Ramos (cell line): ENCODE measurements around the gene ARL5C.
"Not testable (repeated sequence)": the region's sequence is repeated elsewhere in the genome, so short reads cannot be mapped to it uniquely, and the experiment has no call there.

Source experiments
- in situ Hi-C: fragments of 300-500 bp; cut with MboI; formaldehyde crosslinking; loops from one replicate; pipeline ENCODE4 v1.14.3; 2022; ENCODE audit warnings: low sequenced_read_pairs; ENCODE audit not compliant: unreplicated experiment

ARL5C gene

DNA sequence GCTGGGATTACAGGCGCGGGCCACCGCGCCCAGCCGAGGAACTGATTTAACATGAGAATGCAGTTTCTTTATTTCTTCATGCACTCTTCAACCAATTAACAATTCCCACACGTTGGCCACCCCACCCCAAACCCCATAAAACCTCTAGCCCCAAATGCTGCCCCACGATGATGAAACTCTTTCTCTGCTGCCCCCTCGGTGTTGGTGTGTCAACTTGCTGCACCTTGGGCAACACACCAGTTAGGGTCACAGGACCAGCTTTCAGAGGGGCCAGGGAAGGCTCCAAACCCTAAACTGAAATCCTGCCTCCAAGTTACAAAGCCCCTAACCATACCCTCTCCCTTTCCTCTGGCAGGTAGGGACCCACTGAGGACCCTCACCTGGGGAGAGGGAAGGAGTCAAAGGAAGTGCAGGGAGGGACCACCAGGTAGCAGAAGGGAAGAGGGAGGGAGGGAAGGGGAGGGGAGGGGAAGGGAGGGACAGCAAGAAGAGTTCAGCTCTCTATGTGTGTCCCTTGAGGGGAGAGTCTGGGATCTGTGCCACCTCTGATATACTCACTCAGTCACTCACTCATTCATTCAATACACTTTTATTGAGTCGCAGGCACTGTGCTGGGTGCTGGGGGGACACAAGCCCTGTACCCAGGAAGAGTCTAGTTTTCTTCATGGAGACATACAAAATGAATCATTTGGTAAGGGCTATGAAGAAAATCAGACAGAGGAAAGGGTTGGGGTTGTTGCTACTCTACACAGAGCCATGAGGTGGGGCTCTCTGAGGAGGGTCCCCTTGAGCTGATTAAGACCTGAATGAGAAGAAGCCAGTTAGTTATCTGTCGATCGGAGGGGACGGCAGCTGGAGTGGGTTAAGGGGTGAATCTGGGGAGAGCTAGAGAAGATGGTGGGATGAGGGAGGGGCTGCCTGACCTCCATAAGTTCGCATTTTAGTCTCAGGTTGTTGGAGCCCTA lies 18.5 kb downstream of the ARL5C start:
- in situ Hi-C loops: no loop called here

DNA sequence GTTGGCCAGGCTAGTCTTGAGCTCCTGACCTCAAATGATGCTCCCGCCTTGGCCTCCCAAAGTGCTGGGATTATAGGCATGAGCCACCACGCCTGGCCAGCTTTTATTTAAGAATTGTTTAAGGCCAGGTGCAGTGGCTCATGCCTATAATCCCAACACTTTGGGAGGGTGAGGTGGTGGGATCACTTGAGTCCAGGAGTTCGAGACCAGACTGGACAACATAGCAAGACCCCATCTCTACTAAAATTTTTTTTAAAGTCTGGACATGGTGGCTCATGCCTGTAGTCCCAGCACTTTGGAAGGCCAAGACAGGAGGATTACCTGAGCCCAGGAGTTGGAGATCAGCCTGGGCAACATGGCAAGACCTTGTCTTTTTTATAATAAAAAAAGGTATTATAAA lies 19.7 kb downstream of the ARL5C start:
- in situ Hi-C loops: no loop called here

DNA sequence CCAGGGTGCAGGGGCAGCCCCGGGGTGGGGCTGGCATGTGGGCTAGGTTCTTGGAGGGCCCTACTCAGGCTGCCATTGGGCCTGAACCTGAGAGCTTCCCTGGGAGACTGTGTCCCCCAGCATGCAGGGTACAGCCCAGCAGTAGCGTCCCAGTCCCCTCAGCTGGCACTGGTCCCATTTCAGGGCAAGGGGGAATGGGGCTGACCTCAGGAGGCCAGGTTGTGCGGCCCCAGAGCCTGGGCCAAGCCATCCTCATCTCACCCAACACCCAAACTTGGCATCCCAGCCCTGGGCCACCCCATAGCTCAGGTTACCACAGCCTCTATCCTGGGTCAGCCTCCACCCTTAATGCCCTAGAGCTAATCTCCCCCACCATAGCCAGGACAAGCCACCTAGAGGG lies 20.8 kb downstream of the ARL5C start:
- in situ Hi-C loops: no loop called here

DNA sequence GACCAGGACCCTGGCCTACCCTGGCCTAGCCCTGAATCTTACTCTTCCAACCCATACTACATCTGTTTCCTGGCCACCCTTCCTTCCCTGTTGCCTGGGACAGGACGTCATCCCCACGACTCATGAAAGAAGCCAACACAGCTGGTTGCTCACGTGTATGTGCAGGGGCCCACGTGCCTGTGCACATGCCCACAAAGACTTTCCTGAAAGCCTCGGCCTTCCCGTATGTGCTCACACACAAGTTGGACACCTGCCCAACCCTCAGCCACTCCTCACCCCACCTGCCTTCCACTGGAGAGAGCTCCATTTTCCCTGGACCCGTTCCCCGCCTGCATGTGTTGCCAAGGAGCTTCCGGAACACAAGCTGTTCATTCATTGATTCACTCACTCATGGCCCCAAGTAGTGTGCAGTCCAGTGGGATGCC lies 21.5 kb downstream of the ARL5C start:
- in situ Hi-C loops: loop anchor here (5.0 kb wide), 1 partner anchor 67 kb away; no protein-coding TSS in a partner anchor

DNA sequence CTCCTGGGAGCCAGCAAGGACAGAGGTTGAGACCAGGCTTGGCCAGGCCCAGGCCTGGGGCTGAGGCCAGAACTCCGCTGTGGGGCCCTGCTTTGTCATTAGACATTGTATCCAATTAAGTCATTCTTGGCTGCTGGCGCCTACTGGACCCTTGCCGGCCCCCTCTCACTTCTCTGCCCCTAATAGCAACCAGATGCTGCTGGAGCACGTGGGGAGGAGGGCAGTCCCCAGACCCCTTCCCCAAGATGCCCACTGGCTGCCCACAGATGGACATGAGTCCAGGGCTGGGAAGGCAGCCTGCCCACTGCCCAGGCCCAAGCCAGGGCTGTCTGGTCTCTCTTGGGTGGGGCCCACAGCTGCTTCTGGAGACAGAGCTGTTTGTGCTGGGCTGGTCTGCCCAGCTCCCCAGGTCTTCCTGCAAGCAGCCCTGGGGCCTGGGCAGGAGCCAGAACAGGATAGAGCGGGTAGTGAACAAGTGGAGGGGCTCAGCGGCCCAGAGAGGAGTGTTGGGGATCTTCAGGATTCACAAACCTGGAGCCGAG lies 22.3 kb downstream of the ARL5C start:
- in situ Hi-C loops: loop anchor here (5.0 kb wide), 1 partner anchor 66 kb away; no protein-coding TSS in a partner anchor

DNA sequence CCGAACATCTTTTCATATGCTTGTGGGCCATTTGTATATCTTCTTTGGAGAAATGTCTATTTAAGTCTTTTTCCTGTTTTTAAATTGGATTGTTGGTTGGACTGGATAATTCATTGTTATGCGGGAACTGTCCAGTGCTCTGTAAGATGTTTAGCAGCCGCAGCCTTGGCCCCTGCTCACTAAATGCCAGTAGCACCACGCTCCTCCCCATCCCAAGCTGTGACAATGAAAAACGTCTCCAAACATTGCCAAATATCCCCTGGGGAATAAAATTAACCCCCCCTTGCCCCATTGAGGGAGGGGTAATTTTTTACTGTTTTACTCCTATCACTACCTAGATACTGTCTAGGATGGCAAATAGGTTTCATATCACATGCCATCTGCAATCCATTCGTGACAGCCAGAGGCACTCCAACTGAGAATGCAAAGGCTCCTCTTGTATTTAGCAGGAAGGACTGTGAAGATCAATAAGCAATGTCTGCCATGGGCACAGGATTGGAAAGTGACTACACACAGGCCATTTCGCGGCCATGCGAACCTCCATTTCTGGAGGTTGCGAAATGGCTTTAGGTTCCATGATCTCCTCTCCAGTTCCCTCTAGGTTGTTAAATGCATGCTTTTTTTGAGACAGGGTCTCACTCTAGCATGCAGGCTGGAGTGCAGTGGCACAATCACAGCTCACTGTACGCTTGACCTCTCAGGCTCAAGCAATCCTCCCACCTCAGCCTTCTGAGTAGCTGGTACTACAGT lies 23.9 kb downstream of the ARL5C start:
- in situ Hi-C loops: loop anchor here (5.0 kb wide), 1 partner anchor 65 kb away; no protein-coding TSS in a partner anchor

DNA sequence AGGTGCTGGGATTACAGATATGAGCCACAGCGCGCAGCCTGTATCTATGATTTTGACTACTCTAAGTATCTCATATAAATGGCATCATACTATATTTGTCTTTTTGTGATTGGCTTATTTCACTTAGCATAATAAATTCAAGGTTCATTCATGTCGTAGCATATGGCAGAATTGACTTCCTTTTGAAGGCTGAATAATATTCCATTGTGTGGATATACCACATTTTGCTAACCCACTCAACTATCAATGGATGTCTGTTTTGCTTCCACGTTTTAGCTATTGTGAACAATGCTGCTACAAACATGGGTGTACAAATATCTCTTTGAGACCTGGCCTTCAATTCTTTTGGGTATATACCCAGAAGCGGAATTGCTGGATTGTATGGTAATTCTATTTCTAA lies 24.7 kb downstream of the ARL5C start:
- in situ Hi-C loops: loop anchor here (5.0 kb wide), 1 partner anchor 64 kb away; no protein-coding TSS in a partner anchor

DNA sequence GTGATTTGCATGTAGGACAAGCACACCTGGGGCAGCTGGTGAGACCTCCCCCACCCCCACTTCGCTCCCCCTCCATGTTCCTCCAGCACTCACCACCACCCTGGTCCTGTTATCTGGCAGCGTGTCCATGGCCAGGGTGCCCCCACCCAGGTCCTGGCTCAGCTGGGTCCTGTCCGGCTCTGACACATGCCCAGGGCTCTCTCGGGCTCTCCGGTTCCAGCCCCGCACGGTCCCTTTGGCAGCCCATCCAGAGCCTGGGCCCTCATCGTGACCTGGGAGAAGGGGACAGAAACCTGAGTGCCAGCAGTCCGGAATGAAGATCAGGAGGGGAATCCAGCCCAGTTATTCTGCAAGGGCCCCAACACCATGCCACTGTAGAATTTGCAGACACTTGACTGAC lies 26.4 kb downstream of the ARL5C start:
- in situ Hi-C loops: no loop called here

DNA sequence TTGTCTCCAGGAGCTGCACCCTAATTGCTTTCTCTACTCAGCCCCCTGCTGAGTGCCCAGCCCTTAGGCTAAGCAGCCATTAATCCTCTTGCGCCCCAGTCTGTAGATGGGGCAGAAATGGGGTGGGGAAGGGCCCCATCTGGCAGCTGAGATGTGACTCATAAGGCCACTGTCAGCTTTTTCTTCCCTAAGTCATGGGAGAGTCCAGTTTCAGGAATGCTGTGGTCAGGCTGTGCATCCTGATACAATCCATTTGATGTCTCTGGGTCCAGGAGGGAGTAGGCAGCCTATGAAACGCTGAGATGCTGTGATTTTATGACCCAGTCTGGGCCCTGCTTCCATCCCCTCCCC lies 26.8 kb downstream of the ARL5C start:
- in situ Hi-C loops: no loop called here

DNA sequence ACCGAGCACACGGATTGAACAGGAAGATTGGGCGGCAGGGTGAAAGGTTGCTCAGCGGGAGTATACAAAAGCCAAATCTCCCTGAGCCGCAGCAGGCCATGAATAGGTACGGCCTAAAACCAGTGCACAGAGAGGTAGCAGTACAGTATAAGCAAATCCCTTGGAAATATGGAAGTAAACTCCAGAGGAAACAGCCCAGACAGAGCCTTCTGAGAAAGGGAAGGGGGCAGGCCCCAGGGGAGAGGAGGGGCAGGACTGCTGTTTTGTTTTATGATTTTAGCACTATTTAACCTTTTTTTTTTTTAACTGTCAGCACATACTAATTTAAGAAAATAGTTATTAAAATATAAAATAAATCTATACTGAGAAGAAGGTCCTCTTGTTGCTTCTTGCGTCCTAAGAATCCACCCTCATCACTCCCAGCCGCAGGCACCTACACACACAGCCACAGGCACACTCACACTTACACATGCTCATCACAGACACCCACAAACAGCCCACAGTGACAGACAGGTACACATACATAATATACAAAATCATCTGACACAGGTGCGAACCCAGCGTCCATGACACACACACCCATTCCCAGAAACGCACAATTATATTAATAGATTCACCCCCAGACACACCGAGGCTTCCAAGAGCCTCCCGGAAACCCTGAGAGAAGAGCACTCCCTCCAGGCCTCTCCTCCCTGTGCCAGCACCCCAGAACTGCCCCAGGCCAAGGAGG lies 27.4 kb downstream of the ARL5C start:
- in situ Hi-C loops: no loop called here

DNA sequence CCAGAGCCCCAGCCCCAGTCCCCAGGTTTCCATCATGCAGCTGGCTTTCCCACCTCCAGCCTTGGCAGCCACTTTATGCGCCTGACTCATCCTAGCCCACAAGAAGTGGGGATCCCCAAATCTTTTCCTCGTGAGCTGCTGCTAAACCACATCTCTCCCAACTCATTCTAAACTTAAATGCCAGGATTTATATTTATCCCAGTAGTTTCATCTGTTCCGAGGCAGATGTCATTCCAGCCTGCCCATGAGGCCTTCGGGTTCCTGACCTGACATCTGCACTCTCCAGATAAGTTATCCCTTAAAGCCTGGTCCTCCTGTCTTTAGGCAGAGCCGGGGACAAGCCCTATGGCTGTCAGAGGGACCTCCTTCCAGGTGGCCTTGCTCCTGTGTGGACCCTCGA lies 31.1 kb downstream of the ARL5C start:
- in situ Hi-C loops: no loop called here

DNA sequence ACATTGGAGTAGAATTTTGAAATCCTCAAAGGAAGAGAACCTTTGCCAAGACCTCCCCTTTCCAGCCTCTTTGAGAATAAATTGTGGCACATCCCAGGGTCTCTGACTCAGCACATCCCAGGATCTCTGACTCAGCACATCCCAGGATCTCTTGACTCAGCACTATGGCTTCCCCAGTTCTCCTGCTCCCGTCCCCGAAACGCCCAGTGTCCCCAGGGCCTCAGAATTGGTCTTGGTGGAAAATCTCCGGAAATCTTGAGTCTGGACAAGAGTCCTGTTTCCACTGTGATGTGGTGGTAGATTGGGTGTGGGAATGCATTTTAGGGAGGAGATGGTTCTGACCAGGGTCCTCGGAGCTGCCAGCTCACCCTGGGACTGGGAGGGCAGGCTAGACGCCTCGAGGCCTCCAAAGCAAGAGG lies 33.8 kb downstream of the ARL5C start:
- in situ Hi-C loops: no loop called here

DNA sequence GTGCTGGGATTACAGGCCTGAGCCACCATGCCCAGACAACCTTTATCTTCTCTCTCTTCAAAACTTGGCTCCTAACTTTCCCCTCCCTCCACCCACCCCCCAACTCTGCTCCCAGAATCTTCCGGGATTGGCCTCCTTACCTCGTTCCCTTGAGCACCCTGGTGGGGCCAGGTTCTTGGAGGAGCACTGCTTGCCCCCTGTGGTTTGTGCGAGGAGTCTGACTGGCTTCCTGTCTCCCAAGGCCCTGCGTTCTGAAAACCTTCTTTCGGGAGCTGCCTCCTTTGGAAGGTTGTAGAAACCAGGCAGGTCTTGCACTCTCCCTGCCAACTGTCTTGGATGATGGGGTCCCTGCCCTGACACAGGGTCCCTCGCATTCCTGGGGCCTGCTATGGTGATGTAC lies 34.3 kb downstream of the ARL5C start:
- in situ Hi-C loops: no loop called here

DNA sequence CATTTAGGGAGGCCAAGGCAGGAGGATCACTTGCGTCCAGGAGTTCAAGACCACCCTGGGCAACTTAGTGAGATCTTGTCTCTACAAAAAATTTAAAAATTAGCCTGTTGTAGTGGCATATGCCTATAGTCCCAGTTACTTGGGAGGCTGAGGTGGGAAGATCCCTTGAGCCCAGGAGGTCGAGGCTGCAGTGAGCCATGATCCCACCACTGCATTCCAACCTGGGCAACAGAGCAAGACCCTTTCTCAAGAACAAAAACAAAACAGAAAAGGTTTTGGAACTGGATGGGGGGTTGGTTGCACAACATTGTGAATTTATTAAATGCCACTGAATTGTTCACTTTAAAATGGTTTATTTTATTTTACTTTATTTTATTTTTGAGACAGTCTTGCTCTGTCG lies 35.8 kb downstream of the ARL5C start:
- in situ Hi-C loops: no loop called here

DNA sequence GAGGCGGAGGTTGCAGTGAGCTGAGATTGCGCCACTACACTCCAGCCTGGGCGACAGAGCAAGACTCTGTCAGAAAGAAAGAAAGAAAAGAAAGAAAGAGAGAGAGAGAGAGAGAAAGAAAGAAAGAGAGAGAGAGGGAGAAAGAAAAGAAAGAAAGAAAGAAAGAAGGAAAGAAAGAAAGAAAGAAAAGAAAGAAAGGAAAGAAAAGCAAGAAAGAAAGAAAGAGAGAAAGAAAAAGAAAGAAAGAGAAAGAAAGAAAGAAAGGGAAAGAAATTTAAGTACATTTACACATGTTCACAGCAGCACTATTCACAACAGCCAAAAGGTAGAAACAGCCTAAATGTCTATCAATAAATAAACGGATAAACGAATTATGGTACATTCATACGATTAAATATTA lies 36.4 kb downstream of the ARL5C start:
- in situ Hi-C loops: not testable (repeated sequence)

DNA sequence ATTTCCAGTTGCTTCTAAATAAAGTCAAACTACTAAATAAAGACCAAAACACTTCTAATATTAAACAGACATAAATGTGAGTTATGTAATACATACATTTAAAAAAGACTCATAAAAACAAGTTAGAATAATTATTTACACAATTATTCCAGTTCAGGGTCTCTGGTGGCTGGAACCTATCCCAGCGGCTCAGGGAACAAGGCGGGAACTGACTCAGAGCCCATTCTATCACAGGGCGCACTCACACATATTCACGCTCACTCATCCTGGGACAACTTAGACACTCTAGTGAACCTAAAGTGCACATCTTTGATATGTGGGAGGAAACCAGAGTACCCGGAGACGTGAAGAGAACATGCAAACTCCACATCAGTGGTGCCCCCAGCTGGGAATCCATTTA lies 39.5 kb downstream of the ARL5C start:
- in situ Hi-C loops: no loop called here

DNA sequence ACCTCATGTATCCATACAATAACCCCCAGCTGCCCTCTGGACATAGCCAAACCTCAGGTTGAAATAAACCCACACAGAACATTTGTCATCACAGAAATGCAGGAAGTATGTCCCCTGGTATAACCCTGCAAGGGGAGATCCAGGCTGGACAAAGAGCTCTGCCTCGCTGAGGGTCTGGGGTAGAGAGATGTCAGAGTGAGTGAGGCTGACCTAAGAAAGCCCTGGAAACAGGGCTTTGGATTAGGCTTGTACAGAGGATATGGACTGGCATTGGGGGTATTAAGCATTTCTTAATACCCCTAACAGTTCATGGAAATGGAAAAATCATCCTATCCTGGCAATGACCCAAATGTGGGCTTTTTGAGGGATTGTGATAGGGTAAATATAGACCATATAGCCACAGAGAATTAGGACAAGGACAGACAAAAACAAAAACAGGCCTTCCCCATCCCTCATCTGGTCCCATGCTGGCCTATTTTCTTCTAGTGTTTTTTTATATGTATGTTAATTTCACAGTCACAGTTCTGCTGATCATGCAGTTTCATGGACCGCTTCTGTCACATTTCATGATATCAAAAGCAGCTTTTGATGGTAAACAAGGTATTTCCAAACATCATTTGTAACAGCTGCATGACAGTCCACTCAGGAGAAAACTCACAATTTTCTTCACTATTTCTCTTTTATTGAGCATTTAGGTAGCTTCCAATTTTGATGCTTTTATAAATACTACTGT lies 40.7 kb downstream of the ARL5C start:
- in situ Hi-C loops: no loop called here

DNA sequence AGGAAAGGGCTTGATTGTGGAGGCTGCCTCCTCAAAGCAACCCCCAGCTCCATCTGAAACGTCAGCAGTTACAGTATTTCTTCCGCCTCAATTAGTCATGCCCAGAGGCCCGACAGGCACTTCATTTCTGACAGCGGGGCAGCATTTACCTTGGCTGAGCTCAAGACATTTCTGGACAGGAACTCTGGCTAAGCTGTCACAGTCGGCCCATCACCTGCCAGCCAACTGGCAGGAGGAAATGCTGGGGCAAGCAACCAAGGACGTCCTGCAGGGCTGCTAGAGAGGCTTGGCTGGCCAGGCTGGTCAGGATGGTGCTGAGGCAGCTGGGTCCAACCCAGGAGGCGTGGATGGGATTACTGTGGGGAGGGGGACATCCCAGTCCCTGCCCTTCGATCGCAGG lies 42.3 kb downstream of the ARL5C start:
- in situ Hi-C loops: no loop called here

DNA sequence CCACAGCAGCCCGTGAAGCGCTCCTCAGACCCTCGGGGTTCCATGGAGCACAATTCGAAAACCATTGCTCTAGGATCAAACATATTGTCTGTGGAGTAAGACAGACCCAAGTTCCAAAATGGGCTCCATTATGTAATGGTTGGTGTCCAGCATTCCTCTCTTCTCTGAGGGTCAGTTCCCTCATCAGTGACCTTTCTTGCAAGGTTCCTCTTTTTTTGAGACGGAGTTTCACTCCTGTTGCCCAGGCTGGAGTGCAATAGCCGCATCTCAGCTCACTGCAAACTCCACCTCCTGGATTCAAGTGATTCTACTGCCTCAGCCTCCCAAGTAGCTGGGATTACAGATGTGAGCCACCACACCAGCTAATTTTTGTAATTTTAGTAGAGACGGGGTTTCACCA lies 43.0 kb downstream of the ARL5C start:
- in situ Hi-C loops: no loop called here

DNA sequence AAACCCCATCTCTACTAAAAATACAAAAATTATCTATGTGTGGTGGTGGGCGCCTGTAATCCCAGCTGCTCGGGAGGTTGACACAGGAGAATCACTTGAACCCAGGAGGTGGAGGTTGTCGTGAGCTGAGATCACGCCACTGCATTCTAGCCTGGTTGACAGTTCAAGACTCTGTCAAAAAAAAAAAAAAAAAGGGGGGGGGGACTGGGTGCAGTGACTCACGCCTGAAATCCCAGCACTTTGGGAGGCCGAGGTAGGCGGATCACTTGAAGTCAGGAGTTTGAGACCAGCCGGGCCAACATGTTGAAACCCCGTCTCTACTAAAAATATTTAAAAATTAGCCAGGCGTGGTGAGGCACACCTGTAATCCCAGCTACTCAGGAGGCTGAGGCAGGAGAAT lies 44.0 kb downstream of the ARL5C start:
- in situ Hi-C loops: not testable (repeated sequence)
